ENCODE data around the gene LIN7A.
"Not testable (repeated sequence)": the region's sequence is repeated elsewhere in the genome, so short reads cannot be mapped to it uniquely, and the experiment has no call there.

LIN7A gene

GRCh38 chr12:80917651-80918050 lies 20.1 kb downstream of the LIN7A start:
- DNase-seq = no peak

DNA sequence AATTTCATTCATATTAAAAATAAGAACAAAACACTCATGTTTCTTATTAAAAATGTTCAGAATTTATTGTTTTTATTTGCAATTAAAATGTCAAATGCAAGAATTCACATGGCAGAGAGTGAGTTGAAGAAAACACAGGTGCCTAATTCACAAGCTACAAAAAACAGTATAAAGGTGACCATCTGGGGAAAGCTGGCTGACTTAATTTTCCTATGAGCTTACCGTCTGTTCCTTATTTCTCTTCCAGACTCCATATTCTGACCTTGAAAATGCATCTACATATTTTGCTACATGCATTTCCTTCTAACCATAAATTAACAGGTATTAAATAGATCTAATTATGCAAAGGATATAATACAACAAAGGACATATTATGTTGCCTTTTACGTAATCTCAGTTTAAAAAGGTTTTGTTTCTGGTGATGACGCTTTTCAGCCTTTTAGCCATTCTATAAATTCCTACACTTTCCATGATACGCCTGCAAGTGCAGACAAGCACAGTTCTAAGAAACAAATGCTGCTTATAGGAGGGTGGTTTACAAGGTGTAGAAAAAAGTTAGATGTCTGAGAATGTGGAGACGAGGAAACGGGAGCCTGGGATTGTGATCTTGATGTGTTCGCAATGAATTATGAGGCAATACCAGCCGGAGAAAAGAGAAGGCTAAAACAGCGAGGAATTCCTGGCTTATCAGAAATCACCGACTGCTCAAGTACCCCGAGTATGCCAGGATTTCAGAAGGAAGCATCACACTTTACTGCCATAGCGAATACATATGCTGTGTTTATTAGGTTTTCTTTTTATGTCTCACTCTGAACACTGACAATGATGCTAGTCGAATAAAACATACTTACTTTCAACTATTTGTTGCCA lies 24.6 kb downstream of the LIN7A start:
- peak in 1 of 2 experiments; percentile 69 for DNase-seq

DNA sequence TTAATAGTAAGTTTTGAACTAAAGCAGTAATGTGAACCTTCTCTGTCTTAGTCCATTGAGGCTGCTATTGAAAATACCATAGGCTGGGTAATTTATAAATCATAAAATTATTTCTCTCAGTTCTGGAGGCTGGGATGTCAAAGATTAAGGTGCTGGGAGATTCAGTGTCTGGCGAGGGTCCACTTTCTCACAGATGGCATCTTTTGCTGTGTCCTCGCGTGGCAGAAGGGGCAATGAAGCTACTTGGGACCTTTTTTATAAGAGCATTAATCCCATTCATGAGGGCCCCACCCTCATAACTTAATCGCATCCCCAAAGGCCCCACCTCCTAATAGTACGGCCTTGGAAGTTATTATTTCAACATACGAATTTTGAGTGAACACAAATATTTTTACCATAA lies 28.4 kb downstream of the LIN7A start:
- DNase-seq = no peak

DNA sequence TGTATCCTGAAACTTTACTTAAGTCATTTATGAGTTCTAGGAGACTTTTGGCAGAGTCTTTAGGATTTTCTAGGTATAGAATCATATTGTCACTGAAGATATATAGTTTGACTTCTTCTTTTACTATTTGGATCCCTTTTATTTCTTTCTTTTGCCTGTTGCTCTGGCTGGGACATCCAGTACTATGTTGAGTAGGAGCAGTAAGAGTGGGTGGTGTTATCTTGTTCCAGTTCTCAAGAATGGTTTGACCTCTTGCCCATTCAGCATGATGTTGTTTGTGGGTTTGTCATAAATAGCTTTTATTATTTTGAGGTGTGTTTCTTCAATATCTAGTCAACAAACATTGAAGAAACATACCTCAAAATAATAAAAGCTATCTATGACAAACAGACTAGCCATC lies 35.0 kb downstream of the LIN7A start:
- no peak for DNase-seq

DNA sequence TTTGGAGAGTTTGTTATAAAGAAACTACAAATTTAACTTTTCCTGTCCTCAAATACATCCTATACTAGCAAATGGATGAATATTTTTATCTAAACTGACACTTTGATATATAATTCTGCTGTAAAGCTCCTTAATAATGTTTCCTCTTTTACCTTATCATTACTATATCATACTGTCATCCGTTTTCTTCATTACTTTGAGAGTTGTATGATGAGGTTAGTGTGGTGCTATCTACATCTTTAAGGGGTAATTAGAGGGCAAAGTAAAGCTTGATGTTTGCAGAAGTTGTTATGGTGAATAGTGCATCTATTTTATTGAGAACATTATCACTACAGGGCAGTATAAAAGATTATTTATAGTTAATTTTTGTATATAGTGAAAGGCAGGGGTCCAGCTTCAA lies 36.1 kb downstream of the LIN7A start:
- DNase-seq = no peak

GRCh38 chr12:80895240-80895639 lies 42.5 kb downstream of the LIN7A start:
- no peak for DNase-seq

GRCh38 chr12:80894179-80894578 lies 43.6 kb downstream of the LIN7A start:
- no peak for DNase-seq

GRCh38 chr12:80892597-80893445 lies 44.9 kb downstream of the LIN7A start:
- DNase-seq = no peak

GRCh38 chr12:80884651-80885050 lies 53.1 kb downstream of the LIN7A start:
- no peak for DNase-seq

GRCh38 chr12:80881106-80881505 lies 56.6 kb downstream of the LIN7A start:
- DNase-seq = no peak

DNA sequence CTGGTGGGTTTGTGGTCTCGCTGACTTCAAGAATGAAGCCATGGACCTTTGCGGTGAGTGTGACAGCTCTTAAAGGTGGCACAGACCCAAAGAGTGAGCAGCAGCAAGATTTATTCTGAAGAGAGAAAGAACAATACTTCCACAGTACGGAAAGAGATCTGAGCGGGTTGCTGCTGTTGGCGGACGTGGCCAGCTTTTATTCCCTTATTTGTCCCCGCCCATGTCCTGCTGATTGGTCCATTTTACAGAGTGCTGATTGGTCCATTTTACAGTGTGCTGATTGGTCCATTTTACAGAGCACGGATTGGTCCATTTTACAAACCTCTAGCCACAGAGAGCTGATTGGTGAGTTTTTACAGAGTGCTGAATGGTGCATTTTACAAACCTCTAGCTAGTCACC lies 59.3 kb downstream of the LIN7A start:
- DNase-seq = not testable (repeated sequence)

DNA sequence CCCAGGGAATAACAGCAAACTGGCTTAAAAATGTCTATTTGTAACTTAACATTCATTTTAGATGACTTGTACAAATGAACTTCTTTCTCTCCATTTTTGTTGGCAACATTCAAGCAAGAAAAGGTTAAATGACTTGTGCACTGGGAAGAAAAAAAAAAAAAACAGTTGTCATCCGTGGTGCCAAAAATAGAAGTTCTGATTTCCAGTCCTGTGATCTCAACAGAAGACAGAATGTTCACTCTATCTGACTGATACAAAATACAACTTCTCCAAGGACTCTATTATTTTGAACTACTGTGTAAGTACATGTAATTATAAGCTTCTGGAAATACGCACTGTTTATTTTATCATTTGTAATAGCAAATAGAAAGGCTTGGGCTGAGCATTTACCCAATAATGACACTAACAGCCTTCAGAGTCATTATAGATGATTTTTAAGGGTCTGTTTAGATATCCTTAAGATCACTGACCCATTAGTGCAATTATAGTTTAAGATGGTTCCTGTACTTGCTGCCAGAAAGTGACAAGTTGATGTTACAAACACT lies 59.9 kb downstream of the LIN7A start:
- peak in 1 of 2 experiments; percentile 36 for DNase-seq

GRCh38 chr12:80872053-80872452 lies 65.7 kb downstream of the LIN7A start:
- DNase-seq = no peak

DNA sequence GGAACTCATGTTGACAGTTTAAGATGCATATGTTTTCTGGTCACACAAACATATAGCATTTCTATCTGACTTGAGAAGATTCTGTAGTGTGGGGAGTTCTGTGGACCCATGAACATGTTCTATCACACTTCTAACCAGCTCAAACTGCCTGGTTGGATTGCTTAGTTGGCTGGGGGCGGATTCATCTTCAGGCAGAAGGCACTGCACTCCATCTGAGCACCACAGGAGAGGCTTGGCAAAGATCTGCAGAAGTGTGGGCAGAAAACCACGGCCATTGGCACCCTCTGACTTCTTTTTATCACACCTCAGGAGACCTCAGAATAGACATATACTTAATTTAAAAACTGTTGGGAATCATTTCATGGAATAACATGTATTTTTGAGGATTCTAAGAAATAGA lies 68.5 kb downstream of the LIN7A start:
- DNase-seq = no peak

DNA sequence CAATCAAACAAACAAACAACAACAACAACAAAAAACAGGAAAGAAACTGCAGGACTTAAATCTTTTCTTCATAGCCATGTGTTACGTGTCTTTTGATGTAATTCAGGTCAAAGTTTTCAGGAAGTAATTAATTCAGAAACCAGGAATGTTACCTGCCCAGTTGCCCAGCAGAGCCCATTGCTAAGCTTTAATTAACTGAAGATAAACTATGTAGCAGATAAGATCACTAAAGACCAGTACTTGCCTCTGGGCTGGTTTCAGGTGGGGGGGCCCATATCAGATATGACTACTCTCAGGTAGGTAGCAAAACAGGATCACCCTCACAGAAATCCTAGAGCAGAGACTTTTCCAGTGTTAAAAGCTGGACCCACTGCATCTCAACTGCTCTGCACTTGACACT lies 69.2 kb downstream of the LIN7A start:
- no peak for DNase-seq

DNA sequence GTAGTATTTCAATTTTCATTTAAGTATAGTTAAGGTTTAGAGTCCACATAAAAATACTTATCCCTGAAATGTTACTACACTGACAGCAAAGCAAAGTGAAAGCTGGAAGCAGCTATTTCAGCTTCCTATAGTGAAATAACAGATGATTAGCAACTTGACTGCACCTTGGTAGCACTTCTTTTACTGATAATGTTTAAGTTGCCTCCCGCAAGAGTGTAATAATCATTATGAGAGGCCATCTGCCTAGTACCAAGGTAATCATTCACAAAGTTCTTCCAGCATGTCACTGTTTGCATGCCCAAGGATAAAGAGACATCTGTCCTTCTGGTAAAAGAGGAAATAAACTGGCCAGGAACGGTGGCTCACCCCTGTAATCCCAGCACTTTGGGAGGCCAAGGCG lies 69.8 kb downstream of the LIN7A start:
- DNase-seq = no peak

- no peak for DNase-seq
Observed at GRCh38 chr12:80864046-80864735, 73.5 kb downstream of the LIN7A start.

DNA sequence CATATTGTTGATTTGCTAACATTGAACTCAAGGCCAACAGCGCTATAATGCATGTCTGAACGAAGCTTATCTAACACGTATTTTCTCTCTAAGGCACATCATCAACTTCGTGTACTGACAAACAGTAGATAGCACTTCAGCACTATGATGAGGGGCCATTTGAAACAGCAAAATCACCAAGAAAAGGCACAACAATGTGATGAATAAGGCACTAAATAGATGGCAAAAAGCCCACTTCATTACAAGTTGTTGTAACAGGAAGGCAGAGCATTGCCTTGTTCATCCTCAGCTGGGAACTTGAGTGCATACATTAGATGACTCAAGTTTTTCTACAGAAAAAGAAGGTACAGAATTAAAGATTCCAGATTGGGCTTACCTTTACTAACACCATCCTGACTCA lies 75.2 kb downstream of the LIN7A start:
- DNase-seq = no peak

- DNase-seq = no peak
Observed at GRCh38 chr12:80861641-80862378, 75.9 kb downstream of the LIN7A start.

- DNase-seq = no peak
Observed at GRCh38 chr12:80860928-80861327, 76.8 kb downstream of the LIN7A start.

DNA sequence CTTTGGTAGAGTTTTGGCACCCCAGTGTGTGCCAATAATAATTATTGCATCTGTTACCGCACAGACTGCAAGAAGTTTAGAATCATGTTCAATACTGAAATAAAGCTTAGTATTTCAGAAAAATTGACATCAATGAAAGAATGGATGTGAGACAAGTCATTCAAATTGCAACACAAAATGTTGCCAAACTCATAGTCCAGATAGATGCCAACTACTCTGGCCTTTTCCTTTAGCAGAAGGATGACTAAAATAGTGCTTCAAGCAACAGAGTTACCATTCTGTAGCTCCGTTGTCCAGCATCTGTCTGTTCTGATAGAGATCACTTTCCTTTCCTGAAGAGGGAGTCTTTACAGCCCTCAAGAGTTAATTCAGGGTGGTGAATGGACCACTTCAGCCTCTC lies 77.5 kb downstream of the LIN7A start:
- no peak for DNase-seq

GRCh38 chr12:80858356-80858755 lies 79.4 kb downstream of the LIN7A start:
- no peak for DNase-seq
